ENCODE measurements around the gene PTPRD.

Gene PTPRD

DNA sequence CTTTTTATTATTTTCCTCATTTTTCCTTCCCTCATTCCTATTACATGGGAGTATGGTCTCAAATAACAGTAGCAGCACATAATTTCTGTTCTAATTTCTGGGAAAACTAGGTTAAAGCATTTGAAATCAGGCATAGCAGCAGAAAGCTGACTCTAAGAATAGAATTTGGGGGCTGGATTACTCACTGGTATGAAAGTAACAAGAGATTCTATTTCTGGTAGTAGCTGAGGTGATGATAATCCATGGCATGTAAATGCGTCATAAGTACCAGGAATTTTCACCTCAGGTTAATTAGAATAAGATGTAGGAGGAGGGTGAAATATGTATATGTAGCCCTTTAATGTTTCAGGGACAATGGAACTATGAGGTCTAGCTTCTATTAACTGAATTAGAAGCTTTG, 662.0 kb downstream of the PTPRD start:
- Histone ChIP-seq H3K9me2 (replicated peaks; ENCODE audit: control insufficient read depth, low read length) (no peaks in the 10 kb centered on the region), H3K9me3 (ENCODE audit: control insufficient read depth, insufficient read depth, low read length) (no peaks in the 10 kb centered on the region), H3K4me1 (ENCODE audit: control insufficient read depth, low read length) (no peaks in the 10 kb centered on the region), H3F3A (ENCODE audit: control insufficient read depth, insufficient read depth) (no peaks in the 10 kb centered on the region), H3K36me3 (ENCODE audit: control insufficient read depth, low read length) (no peaks in the 10 kb centered on the region), H3K27me3 (ENCODE audit: control insufficient read depth, low read length) (no peaks in the 10 kb centered on the region), H3K27ac (ENCODE audit: low read depth, low read length) (no peak overlapping the region), H3K79me2 (ENCODE audit: control insufficient read depth, low read length) (no peaks in the 10 kb centered on the region), H3K4me2 (ENCODE audit: low read length) (no peak overlapping the region), H3K4me3 (ENCODE audit: low read length) (no peak overlapping the region), H4K20me1 (ENCODE audit: control insufficient read depth, insufficient read depth, low read depth, low read length) (no peaks in the 10 kb centered on the region)
- TF ChIP-seq EZH2phosphoT487 (IDR thresholded peaks at IDR 0.05; ENCODE audit: borderline replicate concordance, low read length) (no peak), CTCF (IDR thresholded peaks at IDR 0.05; ENCODE audit: low read depth, low read length, poor library complexity, severe bottlenecking) (no peak)

DNA sequence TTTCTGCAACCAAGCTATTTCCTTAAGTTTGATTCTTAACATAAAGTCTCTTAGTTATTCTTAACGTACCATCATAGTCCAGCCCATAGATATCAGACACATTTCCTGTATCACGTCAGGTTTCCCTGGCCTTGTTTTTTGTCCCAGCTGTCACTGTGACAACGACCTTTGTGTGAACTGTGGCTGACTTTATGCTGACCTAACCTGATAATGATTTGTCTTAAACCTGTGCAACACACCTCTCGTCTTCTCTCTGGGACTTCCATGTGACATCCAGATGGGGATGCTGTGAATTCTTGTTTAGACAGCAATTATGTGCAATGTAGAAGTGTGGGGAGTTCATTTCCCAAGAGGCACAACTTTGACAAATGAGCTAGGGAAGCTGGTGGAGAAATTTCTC, 662.8 kb downstream of the PTPRD start:
- Histone ChIP-seq H3K9me3 (ENCODE audit: control insufficient read depth, insufficient read depth, low read length) (no peaks in the 10 kb centered on the region), H3K36me3 (ENCODE audit: control insufficient read depth, low read length) (no peaks in the 10 kb centered on the region), H3K27ac (ENCODE audit: low read depth, low read length) (no peak overlapping the region), H3K79me2 (ENCODE audit: control insufficient read depth, low read length) (no peaks in the 10 kb centered on the region), H3K4me2 (ENCODE audit: low read length) (no peak overlapping the region), H3K27me3 (ENCODE audit: control insufficient read depth, low read length) (no peaks in the 10 kb centered on the region), H3K4me1 (ENCODE audit: control insufficient read depth, low read length) (no peaks in the 10 kb centered on the region), H3K4me3 (ENCODE audit: low read length) (no peak overlapping the region), H3K9me2 (replicated peaks; ENCODE audit: control insufficient read depth, low read length) (no peaks in the 10 kb centered on the region), H4K20me1 (ENCODE audit: control insufficient read depth, insufficient read depth, low read depth, low read length) (no peaks in the 10 kb centered on the region), H3F3A (ENCODE audit: control insufficient read depth, insufficient read depth) (no peaks in the 10 kb centered on the region)
- TF ChIP-seq CTCF (IDR thresholded peaks at IDR 0.05; ENCODE audit: low read depth, low read length, poor library complexity, severe bottlenecking) (no peak), EZH2phosphoT487 (IDR thresholded peaks at IDR 0.05; ENCODE audit: borderline replicate concordance, low read length) (no peak)

GRCh38 chr9:9949368-9949767, 663.4 kb downstream of the PTPRD start:
- Histone ChIP-seq H3K4me3 (ENCODE audit: low read length) (no peak overlapping the region), H3K9me3 (ENCODE audit: control insufficient read depth, insufficient read depth, low read length) (no peaks in the 10 kb centered on the region), H3K36me3 (ENCODE audit: control insufficient read depth, low read length) (no peaks in the 10 kb centered on the region), H3K27me3 (ENCODE audit: control insufficient read depth, low read length) (no peaks in the 10 kb centered on the region), H3K79me2 (ENCODE audit: control insufficient read depth, low read length) (no peaks in the 10 kb centered on the region), H3F3A (ENCODE audit: control insufficient read depth, insufficient read depth) (no peaks in the 10 kb centered on the region), H3K9me2 (replicated peaks; ENCODE audit: control insufficient read depth, low read length) (no peaks in the 10 kb centered on the region), H3K27ac (ENCODE audit: low read depth, low read length) (no peak overlapping the region), H3K4me1 (ENCODE audit: control insufficient read depth, low read length) (no peaks in the 10 kb centered on the region), H3K4me2 (ENCODE audit: low read length) (no peak overlapping the region), H4K20me1 (ENCODE audit: control insufficient read depth, insufficient read depth, low read depth, low read length) (no peaks in the 10 kb centered on the region)
- TF ChIP-seq EZH2phosphoT487 (IDR thresholded peaks at IDR 0.05; ENCODE audit: borderline replicate concordance, low read length) = no peak
- no peak for TF ChIP-seq CTCF (IDR thresholded peaks at IDR 0.05; ENCODE audit: low read depth, low read length, poor library complexity, severe bottlenecking)

DNA sequence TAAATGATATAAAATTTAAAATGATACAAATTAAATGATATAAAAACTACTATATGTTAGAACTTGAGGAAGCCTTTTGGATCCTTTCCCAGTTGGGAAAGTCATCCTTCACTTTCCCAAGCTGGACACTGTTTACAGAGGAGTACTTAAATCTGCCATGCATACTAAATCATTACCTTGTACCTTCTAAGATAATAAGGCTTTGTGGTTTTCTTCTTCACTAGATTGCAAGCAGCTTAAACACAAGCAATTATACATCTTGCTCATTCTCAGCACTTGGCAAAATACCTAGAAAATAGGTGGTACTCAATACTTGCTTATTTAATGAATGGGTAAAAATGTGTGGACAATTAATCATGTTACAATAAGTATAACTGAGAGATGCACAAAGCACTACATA, 666.8 kb downstream of the PTPRD start:
- TF ChIP-seq EZH2phosphoT487 (IDR thresholded peaks at IDR 0.05; ENCODE audit: borderline replicate concordance, low read length) (no peak), CTCF (IDR thresholded peaks at IDR 0.05; ENCODE audit: low read depth, low read length, poor library complexity, severe bottlenecking) (no peak)
- no peaks in the 10 kb centered on the region for H3K79me2 ChIP-seq (ENCODE audit: control insufficient read depth, low read length)
- H3K9me3 ChIP-seq (ENCODE audit: control insufficient read depth, insufficient read depth, low read length) = no peaks in the 10 kb centered on the region
- H3F3A ChIP-seq (ENCODE audit: control insufficient read depth, insufficient read depth) = no peaks in the 10 kb centered on the region
- no peak overlapping the region for H3K4me2 ChIP-seq (ENCODE audit: low read length)
- H3K27me3 ChIP-seq (ENCODE audit: control insufficient read depth, low read length) = no peaks in the 10 kb centered on the region
- H3K36me3 ChIP-seq (ENCODE audit: control insufficient read depth, low read length) = no peaks in the 10 kb centered on the region
- peaks cover 9% of the 10 kb centered on the region; the same call in 1 of the 2 replicates for H3K4me1 ChIP-seq (ENCODE audit: control insufficient read depth, low read length)
- H3K27ac ChIP-seq (ENCODE audit: low read depth, low read length) = no peak overlapping the region
- no peak overlapping the region for H3K4me3 ChIP-seq (ENCODE audit: low read length)
- no peaks in the 10 kb centered on the region for H4K20me1 ChIP-seq (ENCODE audit: control insufficient read depth, insufficient read depth, low read depth, low read length)
- H3K9me2 ChIP-seq (replicated peaks; ENCODE audit: control insufficient read depth, low read length) = no peaks in the 10 kb centered on the region

Data from DOHH2 (cell line).